Activated T-cell treated with anti-CD3 and anti-CD28 coated beads, Interleukin-2, amount 50 U/mL, for 4 hours (primary cell): ENCODE results near the gene TFDP1. TPM values are rescaled to one million over a fixed set of nuclear protein-coding genes. Genes with fewer than 3 reads are reported as not detected.

Experiments used
- ATAC-seq, 2 donors: fragments of 200-7000 bp; cut with Tn5 transposase; one replicate each; pipeline ENCODE4 v1.10.0; 2021
- DNase-seq: peaks from one replicate; pipeline ENCODE4 v3.0.0-alpha.2; 2020
- H3K27me3 Mint-ChIP-seq: one replicate; pipeline ENCODE4 v1.8.0; 2021; ENCODE audit warnings: low read depth, mixed read lengths
- H3K36me3 Mint-ChIP-seq: one replicate; pipeline ENCODE4 v1.8.0; 2022; ENCODE audit warnings: mixed read lengths; ENCODE audit not compliant: insufficient read depth
- H3K4me1 Mint-ChIP-seq: one replicate; pipeline ENCODE4 v1.8.0; 2021; ENCODE audit warnings: low read depth, mixed read lengths
- H3K4me3 Mint-ChIP-seq: one replicate; pipeline ENCODE4 v1.8.0; 2021; ENCODE audit warnings: mild to moderate bottlenecking, moderate library complexity, mixed read lengths
- H3K9me3 Mint-ChIP-seq: one replicate; pipeline ENCODE4 v1.8.0; 2021; ENCODE audit warnings: mixed read lengths
- total RNA-seq, 3 donors: library from RNA; stranded (reverse); gene quantifications; one replicate each; pipeline ENCODE4 v1.2.1, GENCODE V29; 2021

Gene TFDP1
- total RNA-seq, 3 donors from 2014 or later = 147 to 200 (median 172) TPM

DNA sequence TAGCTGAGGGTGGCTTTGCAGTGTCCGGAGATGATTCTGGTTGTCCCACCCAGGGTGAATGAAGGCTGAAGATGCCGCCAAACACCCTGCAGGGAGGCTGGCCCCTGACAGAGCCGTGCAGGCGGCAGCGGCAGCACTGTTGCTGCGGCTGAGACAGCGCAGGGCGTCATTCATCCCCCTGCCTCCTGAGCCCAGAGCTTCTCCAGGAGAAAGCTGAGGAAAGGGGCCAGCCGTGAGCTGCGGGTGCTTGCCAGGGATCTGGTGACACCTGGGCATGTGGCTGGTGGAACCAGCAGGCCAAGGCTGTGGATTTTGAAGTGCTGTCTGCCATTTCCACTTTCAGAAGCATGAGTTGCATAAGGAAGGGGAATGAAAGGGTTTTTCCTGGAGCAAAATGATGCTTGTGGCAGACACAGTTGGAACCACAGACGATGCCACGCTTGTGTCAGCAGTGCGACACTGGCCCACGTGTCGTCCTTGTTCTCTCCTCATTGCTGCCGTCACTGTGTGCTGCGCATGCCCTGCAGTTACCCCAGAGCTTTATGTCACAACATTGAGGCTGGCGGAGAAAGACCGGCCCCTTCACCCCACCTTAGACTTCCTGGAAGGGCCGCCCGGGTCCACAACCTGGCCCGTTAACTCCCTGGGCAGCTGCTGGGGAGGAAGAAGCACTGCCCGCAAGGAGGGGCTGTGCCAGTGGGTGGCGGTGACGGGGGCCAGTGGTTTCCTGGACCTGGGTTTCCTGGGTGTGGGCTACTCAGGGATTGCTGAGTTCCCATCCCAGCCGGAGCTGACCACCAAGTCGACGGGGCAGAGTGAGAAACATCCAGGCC lies 22.7 kb downstream of the TFDP1 start:
- H3K4me1 Mint-ChIP-seq = peaks cover 16% of the 10 kb centered on the region
- no peak overlapping the region for H3K4me3 Mint-ChIP-seq
- H3K27me3 Mint-ChIP-seq = no peaks in the 10 kb centered on the region
- H3K36me3 Mint-ChIP-seq = peaks cover 22% of the 10 kb centered on the region
- no peaks in the 10 kb centered on the region for H3K9me3 Mint-ChIP-seq
- no peak for ATAC-seq
- no peak for DNase-seq

DNA sequence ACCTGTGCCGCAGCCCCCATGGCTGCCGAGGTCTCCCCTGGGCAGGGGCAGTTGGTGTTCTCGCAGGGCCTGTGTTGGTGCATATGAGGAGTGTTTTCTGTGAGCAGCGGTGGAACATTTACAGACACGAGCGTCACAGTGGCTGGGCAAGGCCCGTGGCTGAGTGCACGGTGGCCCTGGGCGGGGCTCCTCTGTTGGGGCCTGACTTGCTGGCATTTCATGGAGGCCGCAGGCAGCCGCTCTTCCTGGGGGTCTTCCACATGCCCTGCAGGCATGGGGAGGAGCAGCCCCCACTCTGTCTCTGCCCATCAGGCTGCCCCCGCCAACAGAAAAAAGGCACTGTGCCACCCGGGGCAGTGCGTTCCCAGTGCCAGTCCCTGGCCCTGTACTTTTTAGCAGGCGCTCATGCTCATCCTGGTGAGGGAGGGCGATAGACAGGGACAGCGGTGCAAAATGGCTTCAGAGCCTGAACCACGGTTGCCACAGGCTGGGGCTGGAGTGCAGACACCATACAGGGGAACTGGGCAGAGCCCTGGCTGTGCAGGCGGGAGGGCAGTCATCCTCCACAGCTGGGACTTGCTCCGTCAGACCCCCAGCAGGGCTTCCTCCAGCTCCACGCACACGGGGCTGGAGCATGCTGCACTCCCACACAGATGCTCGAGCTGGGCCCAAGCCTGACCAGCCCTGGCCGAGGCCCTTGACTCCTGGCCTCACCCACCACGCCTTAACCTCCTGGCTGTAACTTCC lies 23.5 kb downstream of the TFDP1 start:
- peaks cover 22% of the 10 kb centered on the region for H3K36me3 Mint-ChIP-seq
- no peaks in the 10 kb centered on the region for H3K27me3 Mint-ChIP-seq
- H3K4me3 Mint-ChIP-seq = no peak overlapping the region
- H3K9me3 Mint-ChIP-seq = no peaks in the 10 kb centered on the region
- DNase-seq (no peak), ATAC-seq (no peak)
- H3K4me1 Mint-ChIP-seq = peaks cover 17% of the 10 kb centered on the region

- DNase-seq = no peak
- no peak overlapping the region for H3K4me3 Mint-ChIP-seq
- peaks cover 17% of the 10 kb centered on the region for H3K4me1 Mint-ChIP-seq
- H3K27me3 Mint-ChIP-seq = no peaks in the 10 kb centered on the region
- H3K9me3 Mint-ChIP-seq = no peaks in the 10 kb centered on the region
- peaks cover 22% of the 10 kb centered on the region for H3K36me3 Mint-ChIP-seq
- no peak for ATAC-seq
Measured at GRCh38 chr13:113608967-113609533, 24.5 kb downstream of the TFDP1 start.

GRCh38 chr13:113609616-113610015 lies 25.1 kb downstream of the TFDP1 start:
- H3K4me3 Mint-ChIP-seq = no peak overlapping the region
- H3K36me3 Mint-ChIP-seq = peaks cover 22% of the 10 kb centered on the region
- DNase-seq = no peak
- H3K9me3 Mint-ChIP-seq = no peaks in the 10 kb centered on the region
- no peak for ATAC-seq
- no peaks in the 10 kb centered on the region for H3K27me3 Mint-ChIP-seq
- H3K4me1 Mint-ChIP-seq = peaks cover 17% of the 10 kb centered on the region

DNA sequence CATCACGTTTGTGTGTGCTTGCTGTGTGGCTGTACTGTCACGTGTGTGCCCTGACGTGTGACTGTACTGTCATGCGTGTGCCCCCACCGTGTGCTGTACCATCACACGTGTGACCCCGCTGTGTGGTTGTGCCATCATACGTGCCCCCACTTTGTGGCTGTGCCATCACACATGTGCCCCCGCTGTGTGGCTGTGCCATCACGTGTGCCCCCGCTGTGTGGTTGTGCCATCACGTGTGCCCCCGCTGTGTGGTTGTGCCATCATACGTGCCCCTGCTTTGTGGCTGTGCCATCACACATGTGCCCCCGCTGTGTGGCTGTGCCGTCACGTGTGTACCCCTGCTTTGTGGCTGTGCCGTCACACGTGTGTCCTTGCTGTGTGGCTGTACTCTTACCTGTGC lies 25.7 kb downstream of the TFDP1 start:
- no peak for ATAC-seq
- Mint-ChIP-seq H3K4me1 (peaks cover 12% of the 10 kb centered on the region), H3K27me3 (no peaks in the 10 kb centered on the region), H3K36me3 (peaks cover 22% of the 10 kb centered on the region), H3K9me3 (no peaks in the 10 kb centered on the region), H3K4me3 (no peak overlapping the region)
- no peak for DNase-seq

- no peaks in the 10 kb centered on the region for H3K9me3 Mint-ChIP-seq
- H3K27me3 Mint-ChIP-seq = no peaks in the 10 kb centered on the region
- H3K4me1 Mint-ChIP-seq = peaks cover 7% of the 10 kb centered on the region
- H3K4me3 Mint-ChIP-seq = no peak overlapping the region
- H3K36me3 Mint-ChIP-seq = peaks cover 24% of the 10 kb centered on the region
- no peak for ATAC-seq
- DNase-seq = no peak
Measured at GRCh38 chr13:113611996-113612395, 27.4 kb downstream of the TFDP1 start.

DNA sequence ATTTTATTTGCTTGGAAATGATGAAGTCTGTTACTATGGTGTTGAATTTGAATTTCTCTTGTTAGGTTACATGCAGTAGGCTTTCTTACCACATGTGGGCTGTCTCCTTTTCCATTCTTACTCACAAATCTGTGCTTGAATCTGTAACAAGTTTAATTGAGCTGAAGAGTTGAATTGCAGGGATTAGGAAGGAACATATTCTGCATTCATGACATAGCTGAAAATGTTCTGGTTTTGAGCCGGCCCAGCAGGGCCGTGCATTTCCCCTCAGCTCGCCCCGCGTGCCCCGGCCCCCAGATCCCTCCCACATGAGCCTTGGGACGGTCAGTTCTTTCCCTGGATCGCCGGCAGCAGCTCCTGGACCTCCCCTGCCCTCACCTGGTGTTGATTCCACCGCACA lies 28.1 kb downstream of the TFDP1 start:
- DNase-seq (no peak), ATAC-seq (no peak)
- peaks cover 7% of the 10 kb centered on the region for H3K4me1 Mint-ChIP-seq
- H3K27me3 Mint-ChIP-seq = no peaks in the 10 kb centered on the region
- H3K36me3 Mint-ChIP-seq = peaks cover 24% of the 10 kb centered on the region
- no peaks in the 10 kb centered on the region for H3K9me3 Mint-ChIP-seq
- H3K4me3 Mint-ChIP-seq = no peak overlapping the region

GRCh38 chr13:113613789-113614379 lies 29.3 kb downstream of the TFDP1 start:
- peaks cover 25% of the 10 kb centered on the region for H3K36me3 Mint-ChIP-seq

GRCh38 chr13:113616281-113616906 lies 31.8 kb downstream of the TFDP1 start:
- Mint-ChIP-seq H3K4me3 (no peak overlapping the region), H3K4me1 (peaks cover 10% of the 10 kb centered on the region), H3K36me3 (peaks cover 15% of the 10 kb centered on the region), H3K9me3 (no peaks in the 10 kb centered on the region), H3K27me3 (no peaks in the 10 kb centered on the region)
- DNase-seq = no peak
- ATAC-seq = no peak

More at GRCh38 chr13:113613789-113614379, 29.3 kb downstream of the TFDP1 start:
- no peak overlapping the region for H3K4me3 Mint-ChIP-seq
- peaks cover 10% of the 10 kb centered on the region for H3K4me1 Mint-ChIP-seq
- DNase-seq = no peak
- H3K9me3 Mint-ChIP-seq = no peaks in the 10 kb centered on the region
- no peaks in the 10 kb centered on the region for H3K27me3 Mint-ChIP-seq
- no peak for ATAC-seq

GRCh38 chr13:113616991-113617749 lies 32.6 kb downstream of the TFDP1 start:
- ATAC-seq (no peak), DNase-seq (no peak)
- Mint-ChIP-seq H3K4me1 (peaks cover 10% of the 10 kb centered on the region), H3K4me3 (no peak overlapping the region), H3K36me3 (peaks cover 11% of the 10 kb centered on the region), H3K27me3 (no peaks in the 10 kb centered on the region), H3K9me3 (no peaks in the 10 kb centered on the region)

DNA sequence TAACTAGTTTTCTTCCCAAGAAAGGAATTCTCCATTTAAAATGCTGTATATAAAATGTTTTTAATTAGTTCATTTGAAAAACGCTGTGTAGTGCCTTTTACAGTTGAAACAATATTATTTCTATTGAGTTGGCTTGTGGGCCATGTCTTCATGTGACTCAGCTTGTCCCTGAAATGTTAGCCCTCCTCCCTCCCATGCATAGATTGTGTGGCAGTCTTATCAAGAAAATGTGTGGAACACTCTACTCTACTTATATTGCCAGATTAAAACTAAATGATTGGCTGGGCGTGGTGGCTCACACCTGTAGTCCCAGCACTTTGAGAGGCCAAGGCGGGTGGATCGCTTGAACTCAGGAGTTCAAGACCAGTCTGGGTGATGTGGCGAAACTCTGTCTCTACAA lies 33.4 kb downstream of the TFDP1 start:
- H3K4me3 Mint-ChIP-seq = no peak overlapping the region
- H3K9me3 Mint-ChIP-seq = no peaks in the 10 kb centered on the region
- H3K36me3 Mint-ChIP-seq = peaks cover 13% of the 10 kb centered on the region
- ATAC-seq (no peak), DNase-seq (no peak)
- no peaks in the 10 kb centered on the region for H3K27me3 Mint-ChIP-seq
- H3K4me1 Mint-ChIP-seq = peaks cover 3% of the 10 kb centered on the region

- ATAC-seq (no peak), DNase-seq (no peak)
- peaks cover 14% of the 10 kb centered on the region for H3K36me3 Mint-ChIP-seq
- no peaks in the 10 kb centered on the region for H3K27me3 Mint-ChIP-seq
- no peak overlapping the region for H3K4me3 Mint-ChIP-seq
- H3K4me1 Mint-ChIP-seq = peaks cover 3% of the 10 kb centered on the region
- H3K9me3 Mint-ChIP-seq = no peaks in the 10 kb centered on the region
Measured at GRCh38 chr13:113618455-113618854, 33.9 kb downstream of the TFDP1 start.

- DNase-seq (no peak), ATAC-seq (no peak)
- H3K36me3 Mint-ChIP-seq = peaks cover 16% of the 10 kb centered on the region
- no peak overlapping the region for H3K4me3 Mint-ChIP-seq
- H3K9me3 Mint-ChIP-seq = no peaks in the 10 kb centered on the region
- no peaks in the 10 kb centered on the region for H3K27me3 Mint-ChIP-seq
- H3K4me1 Mint-ChIP-seq = peaks cover 3% of the 10 kb centered on the region
Measured at GRCh38 chr13:113620036-113620796, 35.7 kb downstream of the TFDP1 start.
